Measurements from ENCODE around the gene PHLPP1.

PHLPP1 gene

DNA sequence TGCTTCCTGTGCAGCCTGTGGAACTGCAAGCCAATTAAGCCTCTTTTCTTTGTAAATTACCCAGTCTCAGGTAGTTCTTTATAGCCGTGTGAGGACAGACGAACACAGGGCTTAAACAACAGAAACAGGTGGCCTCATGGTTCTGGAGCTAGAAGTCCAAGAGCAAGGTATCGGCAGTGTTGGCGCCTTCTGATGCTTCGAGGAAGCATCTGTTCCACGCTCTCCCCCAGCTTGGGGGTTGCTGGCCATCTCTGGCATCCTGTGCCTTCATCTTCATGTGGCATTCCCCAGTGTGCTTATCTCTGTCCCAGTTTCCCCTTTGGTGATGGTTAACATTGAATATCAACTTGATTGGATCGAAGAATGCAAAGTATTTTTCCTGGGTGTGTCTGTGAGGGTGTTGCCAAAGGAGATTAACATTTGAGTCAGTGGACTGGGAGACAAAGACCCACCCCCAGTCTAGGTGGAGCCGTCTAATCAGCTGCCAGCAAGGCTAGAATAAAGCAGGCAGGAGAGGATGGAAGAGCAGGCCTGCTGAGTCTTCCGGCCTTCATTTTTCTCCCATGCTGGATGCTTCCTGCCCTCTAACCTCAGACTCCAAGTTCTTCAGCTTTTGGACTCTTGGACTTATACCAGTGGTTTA, 287.6 kb downstream of the PHLPP1 start:
- Histone ChIP-seq H3K36me3 (no peaks in the 10 kb centered on the region), H3K27me3 (peaks cover 0 to 2% of the 10 kb centered on the region in 2 donors), H3K9me3 (no peaks in the 10 kb centered on the region), H3K4me3 (no peak overlapping the region), H3K4me1 (no peaks in the 10 kb centered on the region), H3K27ac (no peak overlapping the region)
- intact Hi-C loops (cut with DNase I; ENCODE audit: low total_unique reads), result no loop called here
- TF ChIP-seq, protein P1, sequence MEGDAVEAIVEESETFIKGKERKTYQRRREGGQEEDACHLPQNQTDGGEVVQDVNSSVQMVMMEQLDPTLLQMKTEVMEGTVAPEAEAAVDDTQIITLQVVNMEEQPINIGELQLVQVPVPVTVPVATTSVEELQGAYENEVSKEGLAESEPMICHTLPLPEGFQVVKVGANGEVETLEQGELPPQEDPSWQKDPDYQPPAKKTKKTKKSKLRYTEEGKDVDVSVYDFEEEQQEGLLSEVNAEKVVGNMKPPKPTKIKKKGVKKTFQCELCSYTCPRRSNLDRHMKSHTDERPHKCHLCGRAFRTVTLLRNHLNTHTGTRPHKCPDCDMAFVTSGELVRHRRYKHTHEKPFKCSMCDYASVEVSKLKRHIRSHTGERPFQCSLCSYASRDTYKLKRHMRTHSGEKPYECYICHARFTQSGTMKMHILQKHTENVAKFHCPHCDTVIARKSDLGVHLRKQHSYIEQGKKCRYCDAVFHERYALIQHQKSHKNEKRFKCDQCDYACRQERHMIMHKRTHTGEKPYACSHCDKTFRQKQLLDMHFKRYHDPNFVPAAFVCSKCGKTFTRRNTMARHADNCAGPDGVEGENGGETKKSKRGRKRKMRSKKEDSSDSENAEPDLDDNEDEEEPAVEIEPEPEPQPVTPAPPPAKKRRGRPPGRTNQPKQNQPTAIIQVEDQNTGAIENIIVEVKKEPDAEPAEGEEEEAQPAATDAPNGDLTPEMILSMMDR (IDR thresholded peaks at IDR 0.05), result no peak
- no peak for DNase-seq

DNA sequence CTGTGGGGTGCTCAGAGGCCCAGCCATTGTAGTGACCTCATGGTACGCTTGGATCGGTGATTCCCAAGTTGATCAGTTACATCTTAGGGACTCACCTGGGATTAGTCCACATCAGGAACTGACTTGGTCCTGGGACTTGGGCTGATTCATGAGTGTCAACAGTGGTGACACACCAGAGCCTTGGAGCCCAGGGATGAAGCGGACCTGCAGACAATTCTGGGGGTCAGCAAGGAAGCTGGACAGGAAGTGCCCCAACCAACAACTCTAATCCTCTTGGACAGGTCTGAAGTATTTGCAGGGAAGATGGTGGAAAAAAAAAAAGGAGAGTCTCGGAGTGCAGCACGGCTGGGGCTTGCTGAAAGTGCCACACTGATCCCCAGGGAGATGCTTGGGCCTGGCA, 288.6 kb downstream of the PHLPP1 start:
- DNase-seq, result no peak
- Histone ChIP-seq H3K36me3 (no peaks in the 10 kb centered on the region), H3K4me1 (no peaks in the 10 kb centered on the region), H3K27me3 (no peaks in the 10 kb centered on the region), H3K4me3 (no peak overlapping the region), H3K27ac (no peak overlapping the region), H3K9me3 (no peaks in the 10 kb centered on the region)
- intact Hi-C loops (cut with DNase I; ENCODE audit: low total_unique reads), result no loop called here
- TF ChIP-seq, protein P1 (IDR thresholded peaks at IDR 0.05), result no peak

DNA sequence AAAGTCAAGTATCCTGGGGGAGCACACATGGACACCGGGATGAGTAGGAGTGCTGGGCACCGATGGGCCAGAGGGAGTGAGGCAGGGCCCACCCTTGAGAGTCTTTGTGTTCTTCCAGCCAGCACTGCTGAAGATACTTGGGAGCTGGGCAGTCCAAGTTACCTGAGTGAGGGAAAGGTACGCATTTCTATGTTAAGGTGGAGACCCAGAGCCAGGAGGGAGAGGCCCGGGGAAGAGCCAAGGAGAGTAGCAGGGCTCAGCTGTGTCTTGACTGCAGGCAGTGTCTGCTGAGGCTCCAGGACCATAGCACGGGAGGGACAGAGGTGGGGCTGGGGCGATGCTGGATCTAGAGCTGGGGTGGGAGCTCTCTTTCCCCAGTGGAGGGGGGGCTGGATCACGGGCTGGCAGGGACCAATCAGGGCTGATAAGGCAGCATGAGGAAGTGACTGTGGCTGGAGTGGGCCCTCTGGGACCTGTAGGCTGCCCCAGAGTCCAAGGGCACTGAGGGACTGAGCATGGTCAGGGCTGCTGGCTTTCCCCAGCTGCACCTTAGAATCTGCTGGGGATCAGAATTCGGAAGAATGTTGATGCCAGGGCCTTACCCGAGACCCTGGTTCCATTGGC, 289.2 kb downstream of the PHLPP1 start:
- Histone ChIP-seq H3K4me1 (no peaks in the 10 kb centered on the region), H3K27ac (no peak overlapping the region), H3K9me3 (no peaks in the 10 kb centered on the region), H3K4me3 (no peak overlapping the region), H3K27me3 (no peaks in the 10 kb centered on the region), H3K36me3 (no peaks in the 10 kb centered on the region)
- no peak for DNase-seq
- intact Hi-C loops (cut with DNase I; ENCODE audit: low total_unique reads), result no loop called here
- TF ChIP-seq, protein P1 (IDR thresholded peaks at IDR 0.05), result no peak

DNA sequence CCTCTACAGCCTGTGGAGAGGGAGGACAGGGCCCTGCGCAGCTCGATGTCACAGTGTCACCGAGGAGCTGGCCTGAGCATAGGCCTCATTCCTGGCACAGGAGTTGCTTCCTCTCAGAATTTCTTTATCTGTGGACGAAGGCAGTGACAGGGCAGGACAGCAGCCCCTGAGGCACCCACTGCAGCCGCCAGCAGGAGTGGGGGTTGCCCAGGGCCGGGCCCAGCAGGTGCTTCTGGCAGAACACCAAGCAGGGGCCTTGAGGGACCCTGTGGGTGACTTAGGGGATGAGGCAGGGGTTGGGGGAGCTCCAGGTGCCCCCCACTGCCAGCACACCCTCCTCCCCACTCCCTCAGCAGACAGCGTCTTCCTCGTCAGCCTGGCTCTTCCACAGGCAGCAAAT, 290.0 kb downstream of the PHLPP1 start:
- H3K27ac ChIP-seq, result no peak overlapping the region
- H3K9me3 ChIP-seq, result no peaks in the 10 kb centered on the region
- intact Hi-C loops (cut with DNase I; ENCODE audit: low total_unique reads), result no loop called here
- H3K4me1 ChIP-seq, result no peaks in the 10 kb centered on the region
- TF ChIP-seq, protein P1 (IDR thresholded peaks at IDR 0.05), result no peak
- no peak overlapping the region for H3K4me3 ChIP-seq
- H3K27me3 ChIP-seq, result no peaks in the 10 kb centered on the region
- H3K36me3 ChIP-seq, result no peaks in the 10 kb centered on the region
- DNase-seq, result no peak

DNA sequence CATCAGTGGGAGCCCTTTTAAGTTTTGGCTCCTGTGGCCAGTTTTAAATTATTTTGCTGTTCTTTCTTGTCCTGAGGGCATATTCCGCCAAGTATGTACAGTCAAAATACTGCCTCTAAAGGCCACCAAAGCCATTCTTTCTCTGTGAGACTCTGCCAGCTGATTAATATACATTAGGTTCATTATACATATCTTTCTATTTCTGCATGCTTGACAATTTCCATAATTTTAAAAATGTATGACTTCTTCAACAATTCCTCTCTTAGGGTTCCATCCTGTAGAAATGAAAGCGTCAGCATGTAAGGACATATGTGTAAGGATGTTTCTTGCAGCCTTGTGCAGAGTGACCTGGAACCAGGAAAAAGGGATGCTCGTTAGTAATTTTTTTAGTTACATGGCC, 291.9 kb downstream of the PHLPP1 start:
- no peaks in the 10 kb centered on the region for H3K36me3 ChIP-seq
- DNase-seq, result no peak
- intact Hi-C loops (cut with DNase I; ENCODE audit: low total_unique reads), result no loop called here
- no peaks in the 10 kb centered on the region for H3K27me3 ChIP-seq
- H3K4me3 ChIP-seq, result no peak overlapping the region
- TF ChIP-seq, protein P1 (IDR thresholded peaks at IDR 0.05), result no peak
- no peak overlapping the region for H3K27ac ChIP-seq
- H3K9me3 ChIP-seq, result no peaks in the 10 kb centered on the region
- no peaks in the 10 kb centered on the region for H3K4me1 ChIP-seq
